Calu3 (cell line): ENCODE data around the gene FSD2. TPM values are rescaled to one million over a fixed set of nuclear protein-coding genes. Genes with fewer than 3 reads are reported as not detected.

Source experiments
- BruUV-seq: library from RNA; stranded (reverse); fragments of 400-500 nt; replicated peaks from 2 replicates; lab custom pipeline; 2021; lab: Mats Ljungman, UMichigan
- CTCF ChIA-PET: fragments of 300-600 bp; sonication (Branson Sonifier 250); formaldehyde crosslinking; loops from one replicate; lab custom pipeline; 2022; ENCODE audit warnings: antibody characterized with exemption; lab: Charles Lee
- DNase-seq: peaks from one replicate; pipeline ENCODE4 v3.0.0; 2022
- H3K27ac Mint-ChIP-seq: one replicate; pipeline ENCODE4 v1.8.0; 2022; ENCODE audit warnings: mixed read lengths; ENCODE audit not compliant: unreplicated experiment
- H3K27me3 Mint-ChIP-seq: one replicate; pipeline ENCODE4 v1.8.0; 2022; ENCODE audit warnings: mixed read lengths; ENCODE audit not compliant: unreplicated experiment
- H3K36me3 Mint-ChIP-seq: one replicate; pipeline ENCODE4 v1.8.0; 2022; ENCODE audit warnings: mild to moderate bottlenecking, moderate library complexity, mixed read lengths; ENCODE audit not compliant: insufficient read depth, unreplicated experiment
- H3K4me1 Mint-ChIP-seq: one replicate; pipeline ENCODE4 v1.8.0; 2022; ENCODE audit warnings: mild to moderate bottlenecking, low read depth, mixed read lengths; ENCODE audit not compliant: unreplicated experiment
- H3K4me3 Mint-ChIP-seq: one replicate; pipeline ENCODE4 v1.8.0; 2022; ENCODE audit warnings: mild to moderate bottlenecking, low read depth, moderate library complexity, mixed read lengths; ENCODE audit not compliant: unreplicated experiment
- H3K9me3 Mint-ChIP-seq: one replicate; pipeline ENCODE4 v1.8.0; 2022; ENCODE audit warnings: low read depth, mixed read lengths; ENCODE audit not compliant: unreplicated experiment
- CTCF ChIP-seq: fragments of 200-600 bp; IDR thresholded peaks from one replicate; pipeline ENCODE4 v1.8.0; 2022; ENCODE audit warnings: antibody characterized with exemption; ENCODE audit not compliant: unreplicated experiment
- intact Hi-C: fragments of 100-400 bp; cut with micrococcal nuclease; formaldehyde crosslinking; loops from one replicate; pipeline ENCODE4 v1.10.0; 2022; ENCODE audit not compliant: unreplicated experiment
- total RNA-seq: library from RNA; stranded (reverse); gene quantifications from 2 replicates; pipeline ENCODE4 v1.2.3, GENCODE V29; 2022

The FSD2 gene
- total RNA-seq, 1 experiment from 2014 or later = not detected

GRCh38 chr15:82840166-82840565 lies 34.3 kb upstream of the FSD2 start:
- CTCF ChIA-PET = no interaction called here
- Mint-ChIP-seq H3K27me3 (no peaks in the 10 kb centered on the region), H3K4me1 (no peaks in the 10 kb centered on the region), H3K27ac (no peak overlapping the region), H3K36me3 (peaks cover 31% of the 10 kb centered on the region), H3K4me3 (no peak overlapping the region), H3K9me3 (no peaks in the 10 kb centered on the region)
- no peak for TF ChIP-seq CTCF
- BruUV-seq = no TSS peak
- DNase-seq = no peak
- intact Hi-C loops = no loop called here

- Mint-ChIP-seq H3K27ac (no peak overlapping the region), H3K36me3 (peaks cover 40% of the 10 kb centered on the region), H3K4me3 (no peak overlapping the region), H3K27me3 (no peaks in the 10 kb centered on the region), H3K9me3 (no peaks in the 10 kb centered on the region), H3K4me1 (no peaks in the 10 kb centered on the region)
- no peak for DNase-seq
- BruUV-seq = no TSS peak
- CTCF ChIA-PET = no interaction called here
- TF ChIP-seq CTCF = no peak
- intact Hi-C loops = loop anchor here (10.0 kb wide), 1 partner anchor 146 kb away; the partner anchor contains the start of gene RAMAC
These were observed 33.3 kb upstream of the FSD2 start for GRCh38 chr15:82839136-82839535.

- H3K27ac Mint-ChIP-seq = no peak overlapping the region
- no peak for DNase-seq
- BruUV-seq = no TSS peak
- peaks cover 49% of the 10 kb centered on the region for H3K36me3 Mint-ChIP-seq
- no peak for TF ChIP-seq CTCF
- CTCF ChIA-PET = no interaction called here
- H3K9me3 Mint-ChIP-seq = no peaks in the 10 kb centered on the region
- H3K27me3 Mint-ChIP-seq = no peaks in the 10 kb centered on the region
- no peak overlapping the region for H3K4me3 Mint-ChIP-seq
- intact Hi-C loops = loop anchor here (10.0 kb wide), 1 partner anchor 147 kb away; the partner anchor contains the start of gene RAMAC
- H3K4me1 Mint-ChIP-seq = peaks cover 4% of the 10 kb centered on the region
These were observed 32.3 kb upstream of the FSD2 start for GRCh38 chr15:82838096-82838735.

GRCh38 chr15:82835391-82835917 lies 29.6 kb upstream of the FSD2 start:
- intact Hi-C loops = loop anchor here (10.0 kb wide), 1 partner anchor 149 kb away; the partner anchor contains the start of gene RAMAC
- no peak for TF ChIP-seq CTCF
- H3K4me3 Mint-ChIP-seq = no peak overlapping the region
- H3K4me1 Mint-ChIP-seq = peaks cover 25% of the 10 kb centered on the region
- no peaks in the 10 kb centered on the region for H3K27me3 Mint-ChIP-seq
- no peak overlapping the region for H3K27ac Mint-ChIP-seq
- no peaks in the 10 kb centered on the region for H3K9me3 Mint-ChIP-seq
- DNase-seq = no peak
- peaks cover 76% of the 10 kb centered on the region for H3K36me3 Mint-ChIP-seq
- no TSS peak for BruUV-seq
- CTCF ChIA-PET = no interaction called here
